Effector memory CD8-positive, alpha-beta T cell (primary cell): ENCODE results near the gene TNFRSF19.

ENCODE experiments used
- ATAC-seq: fragments of 150-1000 bp; cut with Tn5 transposase; replicated peaks from 2 replicates; pipeline ENCODE4 v1.10.0; 2021; ENCODE audit warnings: mild to moderate bottlenecking, moderate library complexity
- DNase-seq, 3 experiments: peaks; one replicate each; pipeline ENCODE4 v3.0.0; 2021
- H3K27ac Mint-ChIP-seq, 2 donors: one replicate each; pipeline ENCODE4 v1.8.0; 2022; ENCODE audit warnings: mild to moderate bottlenecking in 2 of 2, mixed read lengths in 2 of 2, moderate library complexity in 2 of 2
- H3K27me3 Mint-ChIP-seq, 2 donors: one replicate each; pipeline ENCODE4 v1.8.0; 2022; ENCODE audit warnings: mixed read lengths in 2 of 2
- H3K36me3 Mint-ChIP-seq: one replicate; pipeline ENCODE4 v1.8.0; 2022; ENCODE audit warnings: mild to moderate bottlenecking, moderate library complexity, mixed read lengths; ENCODE audit not compliant: insufficient read depth
- H3K4me1 Mint-ChIP-seq, 2 donors: one replicate each; pipeline ENCODE4 v1.8.0; 2022; ENCODE audit warnings: low read depth in 2 of 2, mixed read lengths in 2 of 2
- H3K4me3 Mint-ChIP-seq, 2 donors: one replicate each; pipeline ENCODE4 v1.8.0; 2022; ENCODE audit warnings: mild to moderate bottlenecking in 2 of 2, mixed read lengths in 2 of 2, moderate library complexity in 2 of 2
- H3K9me3 Mint-ChIP-seq, 2 donors: one replicate each; pipeline ENCODE4 v1.8.0; 2022; ENCODE audit warnings: mixed read lengths in 2 of 2

The TNFRSF19 gene

GRCh38 chr13:23629566-23630272, 59.5 kb downstream of the TNFRSF19 start:
- Mint-ChIP-seq H3K4me3 (no peak overlapping the region), H3K9me3 (no peaks in the 10 kb centered on the region), H3K36me3 (no peaks in the 10 kb centered on the region), H3K27me3 (peaks cover 23 to 57% of the 10 kb centered on the region in 2 donors), H3K27ac (no peak overlapping the region), H3K4me1 (no peaks in the 10 kb centered on the region)
- DNase-seq (no peak), ATAC-seq (no peak)

- no peak for ATAC-seq
These were observed 60.3 kb downstream of the TNFRSF19 start for GRCh38 chr13:23630349-23631093.

GRCh38 chr13:23631311-23632047, 61.3 kb downstream of the TNFRSF19 start:
- DNase-seq (no peak), ATAC-seq (no peak)
- Mint-ChIP-seq H3K27ac (no peak overlapping the region), H3K4me1 (no peaks in the 10 kb centered on the region), H3K27me3 (peaks cover 21 to 59% of the 10 kb centered on the region in 2 donors), H3K9me3 (no peaks in the 10 kb centered on the region), H3K4me3 (no peak overlapping the region), H3K36me3 (peaks cover 2% of the 10 kb centered on the region)

More at GRCh38 chr13:23630349-23631093, 60.3 kb downstream of the TNFRSF19 start:
- Mint-ChIP-seq H3K36me3 (no peaks in the 10 kb centered on the region), H3K27ac (no peak overlapping the region), H3K9me3 (no peaks in the 10 kb centered on the region), H3K4me3 (no peak overlapping the region), H3K27me3 (peaks cover 23 to 57% of the 10 kb centered on the region in 2 donors), H3K4me1 (no peaks in the 10 kb centered on the region)
- DNase-seq: no peak

- no peak for DNase-seq
- Mint-ChIP-seq H3K27me3 (peaks cover 18 to 56% of the 10 kb centered on the region in 2 donors), H3K9me3 (no peaks in the 10 kb centered on the region)
These were observed 61.9 kb downstream of the TNFRSF19 start for GRCh38 chr13:23632048-23632582.

GRCh38 chr13:23632741-23633140, 62.5 kb downstream of the TNFRSF19 start:
- peaks cover 2% of the 10 kb centered on the region for H3K36me3 Mint-ChIP-seq

More at GRCh38 chr13:23632048-23632582, 61.9 kb downstream of the TNFRSF19 start:
- ATAC-seq: no peak
- Mint-ChIP-seq H3K27ac (no peak overlapping the region), H3K4me1 (no peaks in the 10 kb centered on the region), H3K36me3 (peaks cover 2% of the 10 kb centered on the region), H3K4me3 (no peak overlapping the region)

GRCh38 chr13:23634897-23635296, 64.7 kb downstream of the TNFRSF19 start:
- DNase-seq (no peak), ATAC-seq (no peak)
- H3K4me1 Mint-ChIP-seq: peaks cover 0 to 2% of the 10 kb centered on the region in 2 donors
- H3K9me3 Mint-ChIP-seq: no peaks in the 10 kb centered on the region
- H3K36me3 Mint-ChIP-seq: peaks cover 2% of the 10 kb centered on the region
- H3K4me3 Mint-ChIP-seq: no peak overlapping the region
- no peak overlapping the region for H3K27ac Mint-ChIP-seq
- H3K27me3 Mint-ChIP-seq: peaks cover 10 to 39% of the 10 kb centered on the region in 2 donors

More at GRCh38 chr13:23632741-23633140, 62.5 kb downstream of the TNFRSF19 start:
- Mint-ChIP-seq H3K27me3 (peaks cover 13 to 50% of the 10 kb centered on the region in 2 donors), H3K27ac (no peak overlapping the region), H3K9me3 (no peaks in the 10 kb centered on the region), H3K4me3 (no peak overlapping the region), H3K4me1 (no peaks in the 10 kb centered on the region)
- ATAC-seq: no peak
- DNase-seq: no peak

GRCh38 chr13:23636360-23636759, 66.1 kb downstream of the TNFRSF19 start:
- no peak overlapping the region for H3K27ac Mint-ChIP-seq
- ATAC-seq (no peak), DNase-seq (no peak)
- peaks cover 0 to 2% of the 10 kb centered on the region in 2 donors for H3K4me1 Mint-ChIP-seq
- H3K36me3 Mint-ChIP-seq: peaks cover 2% of the 10 kb centered on the region
- H3K9me3 Mint-ChIP-seq: no peaks in the 10 kb centered on the region
- H3K27me3 Mint-ChIP-seq: peaks cover 10 to 33% of the 10 kb centered on the region in 2 donors
- H3K4me3 Mint-ChIP-seq: no peak overlapping the region

GRCh38 chr13:23637829-23638228, 67.6 kb downstream of the TNFRSF19 start:
- Mint-ChIP-seq H3K9me3 (no peaks in the 10 kb centered on the region), H3K4me3 (no peak overlapping the region), H3K36me3 (peaks cover 2% of the 10 kb centered on the region), H3K27me3 (peaks cover 10 to 21% of the 10 kb centered on the region in 2 donors), H3K27ac (no peak overlapping the region), H3K4me1 (peaks cover 0 to 2% of the 10 kb centered on the region in 2 donors)
- no peak for ATAC-seq
- DNase-seq: no peak

GRCh38 chr13:23639674-23640073, 69.5 kb downstream of the TNFRSF19 start:
- Mint-ChIP-seq H3K27ac (no peak overlapping the region), H3K9me3 (no peaks in the 10 kb centered on the region), H3K27me3 (peaks cover 16 to 18% of the 10 kb centered on the region in 2 donors), H3K4me1 (peaks cover 0 to 2% of the 10 kb centered on the region in 2 donors), H3K4me3 (no peak overlapping the region), H3K36me3 (peaks cover 2% of the 10 kb centered on the region)
- ATAC-seq (no peak), DNase-seq (no peak)

GRCh38 chr13:23642110-23642509, 71.9 kb downstream of the TNFRSF19 start:
- H3K9me3 Mint-ChIP-seq: no peaks in the 10 kb centered on the region
- no peak overlapping the region for H3K4me3 Mint-ChIP-seq
- H3K27ac Mint-ChIP-seq: no peak overlapping the region
- DNase-seq (no peak), ATAC-seq (no peak)
- no peaks in the 10 kb centered on the region for H3K36me3 Mint-ChIP-seq
- H3K4me1 Mint-ChIP-seq: peaks cover 0 to 2% of the 10 kb centered on the region in 2 donors
- H3K27me3 Mint-ChIP-seq: peaks cover 23 to 31% of the 10 kb centered on the region in 2 donors

- Mint-ChIP-seq H3K27ac (no peak overlapping the region), H3K4me1 (peaks cover 0 to 2% of the 10 kb centered on the region in 2 donors)
These were observed 73.3 kb downstream of the TNFRSF19 start for GRCh38 chr13:23643338-23644125.

GRCh38 chr13:23644126-23644419, 73.9 kb downstream of the TNFRSF19 start:
- Mint-ChIP-seq H3K27me3 (peaks cover 34 to 35% of the 10 kb centered on the region in 2 donors), H3K4me3 (no peak overlapping the region), H3K36me3 (no peaks in the 10 kb centered on the region), H3K4me1 (no peaks in the 10 kb centered on the region), H3K9me3 (no peaks in the 10 kb centered on the region), H3K27ac (no peak overlapping the region)
- no peak for ATAC-seq
- no peak for DNase-seq

More at GRCh38 chr13:23643338-23644125, 73.3 kb downstream of the TNFRSF19 start:
- peaks cover 28 to 35% of the 10 kb centered on the region in 2 donors for H3K27me3 Mint-ChIP-seq
- DNase-seq (no peak), ATAC-seq (no peak)
- H3K36me3 Mint-ChIP-seq: no peaks in the 10 kb centered on the region
- H3K4me3 Mint-ChIP-seq: no peak overlapping the region
- no peaks in the 10 kb centered on the region for H3K9me3 Mint-ChIP-seq
